ENCODE data around the gene SPOP.

- no peak for TF ChIP-seq CTCF (conservative IDR thresholded peaks at IDR 0.05; ENCODE audit: low read depth, low read length)
- no peak for TF ChIP-seq POLR2A (IDR thresholded peaks at IDR 0.05; ENCODE audit: low read depth, low read length)
- TF ChIP-seq MAZ (IDR thresholded peaks at IDR 0.05; ENCODE audit: borderline replicate concordance, low read depth, low read length), result no peak
- no peak for TF ChIP-seq RAD21 (IDR thresholded peaks at IDR 0.05; ENCODE audit: low read length)
- no peak for TF ChIP-seq FOS (IDR thresholded peaks at IDR 0.05; ENCODE audit: low read depth, low read length)
- TF ChIP-seq ELK1 (IDR thresholded peaks at IDR 0.05; ENCODE audit: borderline replicate concordance, low read depth, low read length), result no peak
- no peak for TF ChIP-seq USF2 (IDR thresholded peaks at IDR 0.05; ENCODE audit: low read depth, low read length)
- no peak for TF ChIP-seq RFX5 (IDR thresholded peaks at IDR 0.05; ENCODE audit: low read depth, low read length)
- no peak for TF ChIP-seq CEBPB (IDR thresholded peaks at IDR 0.05; ENCODE audit: low read depth, low read length)
- TF ChIP-seq MAFK (IDR thresholded peaks at IDR 0.05; ENCODE audit: low read depth, low read length), result no peak
- no peak for TF ChIP-seq BHLHE40 (IDR thresholded peaks at IDR 0.05; ENCODE audit: low read depth, low read length)
- TF ChIP-seq NFE2L2 (IDR thresholded peaks at IDR 0.05; ENCODE audit: low read depth, low read length), result no peak
- no peak for TF ChIP-seq SMC3 (IDR thresholded peaks at IDR 0.05; ENCODE audit: low read depth, low read length)
- TF ChIP-seq MXI1 (IDR thresholded peaks at IDR 0.05; ENCODE audit: borderline replicate concordance, low read depth, low read length), result no peak
Measured at GRCh38 chr17:49581648-49581998, 96.3 kb downstream of the SPOP start.
